Kidney (tissue), 22 donors: Measurements from ENCODE around the gene AGAP2. TPM values are rescaled to one million over a fixed set of nuclear protein-coding genes. Genes with fewer than 3 reads are reported as not detected.

Source experiments
- DNase-seq, 5 donors: peaks; one replicate each; pipeline ENCODE4 v3.0.0-alpha.2; 2013 to 2020
- FAIRE-seq: peaks from 2 replicates; lab custom pipeline; 2012; peaks lifted over from hg19 to GRCh38; lab: Jason Lieb, UNC
- H3K27ac ChIP-seq, 2 donors: one replicate each; pipeline ENCODE4 v1.7.0; 2013; ENCODE audit warnings: low read depth in 2 of 2, low read length in 2 of 2, inconsistent platforms in 1 of 2
- H3K27me3 ChIP-seq: one replicate; pipeline ENCODE4 v1.7.1; 2013; ENCODE audit warnings: low read length, inconsistent platforms; ENCODE audit not compliant: control insufficient read depth, insufficient read depth
- H3K36me3 ChIP-seq, 3 donors: one replicate each; pipeline versions ENCODE4 v1.7.0 to v1.7.1; 2013; ENCODE audit warnings: low read length in 3 of 3, control low read depth in 1 of 3, inconsistent platforms in 1 of 3; ENCODE audit not compliant: insufficient read depth in 3 of 3, control insufficient read depth in 2 of 3
- H3K4me1 ChIP-seq, 3 donors: one replicate each; pipeline versions ENCODE4 v1.7.0 to v1.7.1; 2013; ENCODE audit warnings: low read length in 3 of 3, inconsistent platforms in 1 of 3, low read depth in 1 of 3; ENCODE audit not compliant: control insufficient read depth in 2 of 3, insufficient read depth in 2 of 3
- H3K4me3 ChIP-seq, 3 donors: one replicate each; pipeline versions ENCODE4 v1.7.0 to v1.8.1; 2013; ENCODE audit warnings: low read length in 3 of 3, control low read depth in 1 of 3, inconsistent platforms in 1 of 3
- H3K9ac ChIP-seq, 3 donors: one replicate each; pipeline versions ENCODE4 v1.7.0 to v1.7.1; 2013; ENCODE audit warnings: low read length in 3 of 3, control low read depth in 1 of 3, inconsistent platforms in 1 of 3
- H3K9me3 ChIP-seq, 3 donors: one replicate each; pipeline versions ENCODE4 v1.7.0 to v1.7.1; 2013; ENCODE audit warnings: low read length in 3 of 3, control low read depth in 1 of 3, inconsistent platforms in 1 of 3; ENCODE audit not compliant: control insufficient read depth in 2 of 3, insufficient read depth in 1 of 3
- intact Hi-C: fragments of 100-400 bp; cut with DNase I; formaldehyde crosslinking; loops from one replicate; pipeline ENCODE4 v1.11.1; 2022
- long read RNA-seq, 10 donors: library from polyadenylated mRNA in 1 of 10; unstranded in 1 of 10; transcript quantifications; one replicate each; pipeline ENCODE4 v2.0.0 and lab custom pipeline, GENCODE V29; 2021 to 2026
- polyA plus RNA-seq: library from polyadenylated mRNA; stranded (reverse); fragments of 350-450 nt; fragmentation: Illumina TruSeq; extraction: RNeasy Lipid Tissue Mini Kit (QIAGEN cat#74804); gene quantifications from one replicate; pipeline ENCODE4 v1.2.3, GENCODE V29; 2014; ENCODE audit warnings: low read depth, low replicate concordance; ENCODE audit not compliant: insufficient read depth
- total RNA-seq: library from RNA; stranded (reverse); fragmentation: NEBNext Ultra II Directional; extraction: Animal tissue kit (Norgen Biotek cat#: 25700); gene quantifications from one replicate; pipeline ENCODE4 v1.2.1, GENCODE V29; 2021
- TF ChIP-seq, protein P1 (sequence below): IDR thresholded peaks from 3 replicates; pipeline ENCODE4 v1.5.1; 2012; ENCODE audit warnings: mild to moderate bottlenecking, moderate library complexity, borderline replicate concordance; ENCODE audit not compliant: insufficient read depth; ENCODE audit errors: extremely low read depth
- donor health status: control.
- donor health status: control.
- donor health status: control.
- donor health status: control.
- donor health status: control.
- donor health status: DM: yes; HTN: yes; CAD: no.
- donor health status: Normal renal cell carcinoma (clear cell type).

The AGAP2 gene
- total RNA-seq, result 3.7 TPM
- polyA plus RNA-seq, result 0.13 TPM
- long read RNA-seq, donor 1, result 0 reads
- long read RNA-seq, donor 2, result 0 reads
- long read RNA-seq, donor 3, result 0 reads
- long read RNA-seq, donor 4, result 0 reads
- long read RNA-seq, donor 5, result 0 reads
- long read RNA-seq, donor 6, result 0 reads
- long read RNA-seq, donor 7, result 0 reads
- long read RNA-seq, donor 8, result 0 reads
- long read RNA-seq, donor 9, result 0 reads
- long read RNA-seq, donor 10, result 0 reads

DNA sequence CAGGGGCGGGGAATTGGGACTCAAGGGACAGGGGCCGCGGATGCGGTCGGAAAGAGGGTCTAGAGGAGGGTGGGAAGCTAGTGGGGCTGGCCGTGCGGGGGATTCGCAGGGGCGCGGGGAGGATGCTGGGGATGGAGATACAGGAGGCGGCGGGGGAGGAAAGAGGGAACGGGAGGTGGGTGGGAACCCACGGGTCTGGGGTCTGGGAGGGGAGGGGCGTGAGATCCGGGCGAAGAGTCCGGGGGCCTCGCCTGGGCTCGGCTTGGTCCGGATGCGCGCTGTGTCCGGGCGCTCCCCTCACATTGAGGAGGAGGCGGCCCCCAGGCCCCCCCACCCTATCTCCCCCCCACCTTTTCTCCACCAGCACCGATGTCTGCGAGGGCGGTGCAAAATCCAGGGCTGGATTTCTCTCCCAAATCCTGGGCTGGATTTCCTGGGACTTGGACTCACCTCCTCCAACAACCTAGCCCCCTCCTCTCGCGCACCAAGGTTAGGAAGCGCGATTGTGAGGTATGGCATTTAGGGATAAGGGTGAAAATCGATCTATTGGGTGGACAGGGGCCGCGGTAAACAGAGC, at the start of gene AGAP2:
Gene AGAP2, minus strand, starts transcription at position 82 of the 577 bp plus-strand sequence. CDS start 496 bp downstream, outside the sequence.
- no peak within 1 kb of the TSS for H3K9ac ChIP-seq
- no peak for FAIRE-seq
- H3K4me3 ChIP-seq, result no peak within 1 kb of the TSS

DNA sequence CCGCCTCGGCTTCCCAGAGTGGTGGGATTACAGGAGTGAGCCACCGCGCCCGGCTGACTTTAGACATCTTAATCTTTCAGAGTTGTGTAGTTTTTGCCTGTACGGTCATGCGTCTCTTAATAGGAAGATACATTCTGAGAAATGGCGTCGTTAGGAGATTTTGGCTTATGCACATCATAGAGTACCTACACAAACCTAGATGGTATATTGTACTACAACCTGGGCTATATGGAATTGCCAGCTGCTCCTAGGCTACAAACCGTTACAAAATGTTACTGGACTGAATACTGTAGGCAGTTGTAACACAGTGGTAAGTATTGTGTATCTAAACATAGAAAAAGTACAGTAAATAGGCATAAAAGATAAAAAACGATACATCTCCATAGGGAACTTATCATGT, 45.3 kb upstream of the AGAP2 start:
- TF ChIP-seq, protein P1, sequence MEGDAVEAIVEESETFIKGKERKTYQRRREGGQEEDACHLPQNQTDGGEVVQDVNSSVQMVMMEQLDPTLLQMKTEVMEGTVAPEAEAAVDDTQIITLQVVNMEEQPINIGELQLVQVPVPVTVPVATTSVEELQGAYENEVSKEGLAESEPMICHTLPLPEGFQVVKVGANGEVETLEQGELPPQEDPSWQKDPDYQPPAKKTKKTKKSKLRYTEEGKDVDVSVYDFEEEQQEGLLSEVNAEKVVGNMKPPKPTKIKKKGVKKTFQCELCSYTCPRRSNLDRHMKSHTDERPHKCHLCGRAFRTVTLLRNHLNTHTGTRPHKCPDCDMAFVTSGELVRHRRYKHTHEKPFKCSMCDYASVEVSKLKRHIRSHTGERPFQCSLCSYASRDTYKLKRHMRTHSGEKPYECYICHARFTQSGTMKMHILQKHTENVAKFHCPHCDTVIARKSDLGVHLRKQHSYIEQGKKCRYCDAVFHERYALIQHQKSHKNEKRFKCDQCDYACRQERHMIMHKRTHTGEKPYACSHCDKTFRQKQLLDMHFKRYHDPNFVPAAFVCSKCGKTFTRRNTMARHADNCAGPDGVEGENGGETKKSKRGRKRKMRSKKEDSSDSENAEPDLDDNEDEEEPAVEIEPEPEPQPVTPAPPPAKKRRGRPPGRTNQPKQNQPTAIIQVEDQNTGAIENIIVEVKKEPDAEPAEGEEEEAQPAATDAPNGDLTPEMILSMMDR, result no peak
- no peak overlapping the region for H3K4me3 ChIP-seq
- FAIRE-seq (no peak), DNase-seq (no peak)
- H3K4me1 ChIP-seq, result peaks cover 0 to 33% (median 27%) of the 10 kb centered on the region in 3 donors
- no peaks in the 10 kb centered on the region for H3K27me3 ChIP-seq
- no peaks in the 10 kb centered on the region for H3K9me3 ChIP-seq
- peaks cover 5 to 19% (median 17%) of the 10 kb centered on the region in 3 donors for H3K36me3 ChIP-seq
- intact Hi-C loops, result no loop called here
- H3K27ac ChIP-seq, result no peak overlapping the region
- H3K9ac ChIP-seq, result peak overlapping the region in 1 of 3 donors; percentile 8

More for the DNA sequence above, at the start of gene AGAP2:
- intact Hi-C loops, result no loop called here
- peaks cover 37% of the 10 kb centered on the region for H3K27me3 ChIP-seq
- no peak within 1 kb of the TSS for H3K27ac ChIP-seq
- no peaks in the 10 kb centered on the region for H3K9me3 ChIP-seq
- peaks cover 0 to 7% (median 4%) of the 10 kb centered on the region in 3 donors for H3K4me1 ChIP-seq
- H3K36me3 ChIP-seq, result no peaks in the 10 kb centered on the region
- TF ChIP-seq, protein P1, result no peak
- DNase-seq, result peak in 4 of 5 donors; percentile 67 to 79 (median 74)

DNA sequence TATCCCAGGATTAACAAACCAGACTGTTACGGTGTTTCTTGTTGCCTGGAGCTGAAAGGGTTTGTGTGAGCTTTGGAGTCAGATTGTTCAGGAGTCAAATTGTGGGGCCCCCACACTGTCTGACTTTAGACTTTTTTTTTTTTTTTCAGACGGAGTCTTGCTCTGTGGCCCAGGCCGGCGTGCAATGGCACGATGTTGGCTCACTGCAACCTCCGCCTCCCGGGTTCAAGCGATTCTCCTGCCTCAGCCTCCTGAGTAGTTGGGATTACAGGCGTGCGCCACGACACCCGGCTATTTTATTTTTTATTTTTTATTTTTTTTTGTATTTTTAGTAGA, 44.9 kb upstream of the AGAP2 start:
- intact Hi-C loops, result no loop called here
- H3K9ac ChIP-seq, result peak overlapping the region; percentile 12 to 99 (median 92)
- TF ChIP-seq, protein P1, result no peak

More for the DNA sequence above, 44.9 kb upstream of the AGAP2 start:
- H3K36me3 ChIP-seq, result peaks cover 5 to 16% (median 16%) of the 10 kb centered on the region in 3 donors
- H3K27me3 ChIP-seq, result no peaks in the 10 kb centered on the region
- no peaks in the 10 kb centered on the region for H3K9me3 ChIP-seq
- DNase-seq (no peak), FAIRE-seq (no peak)
- H3K27ac ChIP-seq, result no peak overlapping the region
- peak overlapping the region; percentile 86 to 99 (median 99) for H3K4me3 ChIP-seq
- H3K4me1 ChIP-seq, result peaks cover 0 to 33% (median 27%) of the 10 kb centered on the region in 3 donors
